ENCODE data around the gene QRFP. TPM values are rescaled to one million over a fixed set of nuclear protein-coding genes. Genes with fewer than 3 reads are reported as not detected.
A peak's percentile ranks its signal among the peaks of the same experiment; 100 is the strongest.

Gene QRFP
- total RNA-seq, 6 experiments from 2014 or later = not detected

DNA sequence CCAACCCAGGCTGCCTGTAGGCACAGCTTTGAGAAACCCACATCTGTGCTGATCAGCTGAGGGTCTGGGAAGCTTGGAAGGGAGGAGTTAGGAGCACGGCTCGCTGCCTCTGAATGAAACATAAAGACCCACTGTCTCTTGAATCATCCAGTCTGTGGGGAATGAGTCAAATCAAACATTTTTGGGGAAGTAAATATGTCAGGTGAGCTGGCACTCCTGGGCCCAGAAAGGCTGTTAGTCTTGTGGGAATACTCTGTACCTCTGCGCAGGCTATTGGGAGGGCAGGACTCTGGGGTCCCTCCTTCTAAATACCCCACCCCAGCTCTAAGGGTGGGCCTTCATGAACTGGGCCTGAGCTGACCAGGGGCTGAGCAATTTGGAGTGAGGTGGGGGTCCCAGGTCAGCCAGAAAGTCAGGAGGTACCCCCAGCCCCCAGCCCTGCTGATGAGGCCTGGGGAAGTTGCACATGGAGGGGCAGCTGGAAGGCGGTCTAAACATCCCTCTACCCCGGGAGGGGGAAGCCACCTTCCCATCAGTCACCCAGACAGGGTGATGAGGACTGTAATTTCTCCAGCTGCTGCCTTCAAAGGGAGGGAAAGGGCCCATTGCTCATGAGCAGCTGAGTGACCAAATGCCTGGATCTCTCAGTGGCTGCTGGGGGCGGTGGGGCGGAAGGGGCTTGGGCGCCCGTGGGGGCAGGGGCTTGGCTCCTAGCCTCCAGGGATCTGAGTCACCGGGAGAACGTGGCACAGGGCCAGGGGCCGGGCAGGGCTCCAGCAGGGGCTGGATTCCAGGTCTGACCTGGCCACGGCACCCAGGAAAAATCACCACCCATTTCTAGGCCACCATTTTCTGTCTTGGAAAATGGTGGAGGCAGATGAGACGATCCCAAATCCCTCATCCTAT is 31.6 kb upstream of the QRFP start:
- H3K4me1 Mint-ChIP-seq (ENCODE audit: low read depth) = peaks cover 36% of the 10 kb centered on the region
- H3K36me3 Mint-ChIP-seq (ENCODE audit: low read depth) = no peaks in the 10 kb centered on the region
- peaks cover 7% of the 10 kb centered on the region for H3K27me3 Mint-ChIP-seq (ENCODE audit: insufficient read depth)
- DNase-seq = peak; percentile 29
- TF ChIP-seq, protein P1, sequence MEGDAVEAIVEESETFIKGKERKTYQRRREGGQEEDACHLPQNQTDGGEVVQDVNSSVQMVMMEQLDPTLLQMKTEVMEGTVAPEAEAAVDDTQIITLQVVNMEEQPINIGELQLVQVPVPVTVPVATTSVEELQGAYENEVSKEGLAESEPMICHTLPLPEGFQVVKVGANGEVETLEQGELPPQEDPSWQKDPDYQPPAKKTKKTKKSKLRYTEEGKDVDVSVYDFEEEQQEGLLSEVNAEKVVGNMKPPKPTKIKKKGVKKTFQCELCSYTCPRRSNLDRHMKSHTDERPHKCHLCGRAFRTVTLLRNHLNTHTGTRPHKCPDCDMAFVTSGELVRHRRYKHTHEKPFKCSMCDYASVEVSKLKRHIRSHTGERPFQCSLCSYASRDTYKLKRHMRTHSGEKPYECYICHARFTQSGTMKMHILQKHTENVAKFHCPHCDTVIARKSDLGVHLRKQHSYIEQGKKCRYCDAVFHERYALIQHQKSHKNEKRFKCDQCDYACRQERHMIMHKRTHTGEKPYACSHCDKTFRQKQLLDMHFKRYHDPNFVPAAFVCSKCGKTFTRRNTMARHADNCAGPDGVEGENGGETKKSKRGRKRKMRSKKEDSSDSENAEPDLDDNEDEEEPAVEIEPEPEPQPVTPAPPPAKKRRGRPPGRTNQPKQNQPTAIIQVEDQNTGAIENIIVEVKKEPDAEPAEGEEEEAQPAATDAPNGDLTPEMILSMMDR (IDR thresholded peaks at IDR 0.05) = no peak
- no peaks in the 10 kb centered on the region for H3K9me3 Mint-ChIP-seq
- peak overlapping the region; percentile 71 for H3K27ac Mint-ChIP-seq
- H3K4me3 Mint-ChIP-seq = peak overlapping the region; percentile 47; the same call in 1 of the 2 replicates

DNA sequence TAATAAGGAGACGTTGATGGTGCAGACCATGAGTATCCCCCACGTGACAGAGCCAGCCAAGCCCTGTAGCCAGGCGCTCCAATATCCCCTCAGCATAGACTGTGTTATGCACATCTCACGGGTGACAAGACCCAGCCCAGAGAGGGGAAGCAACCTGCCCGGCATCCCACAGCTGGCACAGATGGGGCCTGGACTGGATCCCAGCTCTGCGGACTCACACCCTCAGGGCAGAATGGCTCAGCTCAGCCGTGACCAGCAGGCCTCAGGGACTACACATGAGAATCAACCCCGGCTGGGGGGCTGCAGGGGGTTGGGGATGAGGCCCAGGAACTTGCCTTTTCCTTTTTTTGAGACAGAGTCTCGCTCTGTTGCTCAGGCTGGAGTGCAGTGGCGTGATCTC is 30.7 kb upstream of the QRFP start:
- TF ChIP-seq, protein P1 (IDR thresholded peaks at IDR 0.05) = no peak
- no peaks in the 10 kb centered on the region for H3K36me3 Mint-ChIP-seq (ENCODE audit: low read depth)

DNA sequence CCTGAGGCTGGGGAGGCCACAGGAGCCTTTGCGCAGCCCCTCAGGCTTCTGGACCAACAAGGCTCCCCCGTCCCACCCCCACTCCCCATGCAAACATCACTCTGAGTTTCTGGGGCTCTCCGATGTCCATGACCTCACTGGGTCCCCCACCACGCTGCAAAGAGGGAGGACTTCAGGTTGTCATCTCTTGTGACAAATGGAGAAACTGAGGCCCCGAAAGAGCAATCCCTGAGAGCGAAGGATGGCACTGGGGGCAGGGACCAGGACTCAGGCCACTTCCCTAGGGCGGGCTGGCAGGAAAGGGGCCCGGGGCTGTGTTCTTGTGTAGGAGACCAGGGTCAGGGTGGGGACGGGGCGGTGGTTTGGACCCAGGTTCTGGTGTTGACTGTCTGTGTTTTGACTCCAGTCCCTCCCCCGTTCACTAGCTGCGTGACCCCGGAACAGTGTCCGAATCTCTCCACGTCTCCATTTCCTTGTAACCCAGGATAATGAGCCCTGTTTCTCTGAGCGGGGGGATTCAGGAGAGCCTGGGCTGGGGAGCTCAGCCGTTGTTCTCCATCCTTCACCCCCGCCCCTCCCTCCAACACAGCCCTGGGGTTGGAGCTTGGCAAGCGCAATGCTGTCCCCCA is 28.6 kb upstream of the QRFP start:
- TF ChIP-seq, protein P1 (IDR thresholded peaks at IDR 0.05) = no peak
- peaks cover 15% of the 10 kb centered on the region for H3K4me1 Mint-ChIP-seq (ENCODE audit: low read depth)

More for the DNA sequence above, 30.7 kb upstream of the QRFP start:
- no peaks in the 10 kb centered on the region for H3K9me3 Mint-ChIP-seq
- peaks cover 27% of the 10 kb centered on the region for H3K4me1 Mint-ChIP-seq (ENCODE audit: low read depth)
- H3K27ac Mint-ChIP-seq = no peak overlapping the region
- peaks cover 12% of the 10 kb centered on the region for H3K27me3 Mint-ChIP-seq (ENCODE audit: insufficient read depth)
- H3K4me3 Mint-ChIP-seq = no peak overlapping the region
- DNase-seq = peak; percentile 26

DNA sequence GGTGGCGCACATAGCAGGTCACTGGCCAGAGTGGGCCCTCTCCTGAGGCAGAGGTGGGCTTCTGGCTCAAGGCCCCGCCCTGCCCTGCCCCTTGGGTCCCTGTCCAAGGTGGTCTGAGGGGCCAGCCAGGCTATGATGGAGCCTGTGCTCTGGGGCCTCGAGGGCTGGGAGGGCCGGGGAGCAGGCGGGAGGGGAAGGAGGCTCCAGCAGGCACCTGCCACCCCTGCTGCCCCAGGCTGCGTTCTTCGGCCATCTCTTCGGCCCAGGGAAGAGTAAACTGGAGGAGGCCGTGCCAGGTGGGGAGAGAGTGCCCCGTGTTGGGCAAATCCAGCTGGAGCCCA is 27.8 kb upstream of the QRFP start:
- no peaks in the 10 kb centered on the region for H3K36me3 Mint-ChIP-seq (ENCODE audit: low read depth)
- H3K9me3 Mint-ChIP-seq = no peaks in the 10 kb centered on the region
- H3K27ac Mint-ChIP-seq = no peak overlapping the region
- TF ChIP-seq, protein P1 (IDR thresholded peaks at IDR 0.05) = no peak
- peaks cover 21% of the 10 kb centered on the region for H3K27me3 Mint-ChIP-seq (ENCODE audit: insufficient read depth)
- DNase-seq = no peak
- H3K4me1 Mint-ChIP-seq (ENCODE audit: low read depth) = peaks cover 15% of the 10 kb centered on the region
- no peak overlapping the region for H3K4me3 Mint-ChIP-seq

More for the DNA sequence above, 28.6 kb upstream of the QRFP start:
- H3K36me3 Mint-ChIP-seq (ENCODE audit: low read depth) = no peaks in the 10 kb centered on the region
- DNase-seq = no peak
- H3K9me3 Mint-ChIP-seq = no peaks in the 10 kb centered on the region
- no peak overlapping the region for H3K4me3 Mint-ChIP-seq
- H3K27me3 Mint-ChIP-seq (ENCODE audit: insufficient read depth) = peaks cover 20% of the 10 kb centered on the region
- H3K27ac Mint-ChIP-seq = no peak overlapping the region

DNA sequence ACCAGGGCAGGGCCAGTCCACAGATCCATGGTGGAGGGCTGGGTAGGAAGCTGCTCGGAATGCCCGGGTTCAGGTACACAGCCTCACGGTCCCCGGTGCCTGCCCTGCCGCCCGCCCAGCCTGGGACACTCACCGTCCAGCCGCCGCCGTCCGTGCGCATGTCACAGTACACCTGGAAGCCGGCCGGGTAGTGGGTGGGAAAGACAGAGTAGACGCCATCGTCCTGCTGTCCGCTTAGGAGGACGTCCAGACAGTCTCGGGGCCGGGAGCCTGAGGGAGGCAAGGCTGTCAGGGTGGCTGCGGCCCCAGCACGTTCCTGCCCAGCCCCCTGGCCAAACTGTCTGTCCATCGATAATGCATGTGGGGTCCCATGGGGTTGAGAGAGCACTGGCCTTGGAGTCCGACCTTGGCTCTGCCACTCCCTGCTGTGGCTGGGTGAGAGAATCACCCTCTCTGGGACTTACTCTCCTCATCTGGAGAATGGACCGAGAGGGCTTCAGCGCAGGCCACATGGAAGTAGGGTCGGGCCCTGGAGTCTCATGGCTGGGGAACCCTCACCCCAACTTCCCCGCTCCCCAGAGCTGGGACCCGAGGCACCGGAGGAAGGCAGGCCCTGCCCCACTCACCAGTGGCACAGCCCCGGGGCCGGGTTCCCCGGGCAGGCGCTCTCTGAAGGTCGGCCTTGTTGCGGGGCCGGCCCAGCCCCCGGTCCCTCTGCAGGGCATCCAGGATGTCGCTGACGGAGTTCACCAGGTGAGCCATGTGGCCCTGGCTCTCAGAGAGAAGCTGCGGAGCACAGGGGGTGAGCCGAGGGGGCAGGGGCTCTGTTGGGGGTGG is 27.2 kb upstream of the QRFP start:
- H3K4me1 Mint-ChIP-seq (ENCODE audit: low read depth) = peaks cover 13% of the 10 kb centered on the region
- no peaks in the 10 kb centered on the region for H3K9me3 Mint-ChIP-seq
- TF ChIP-seq, protein P1 (IDR thresholded peaks at IDR 0.05) = no peak
- no peak overlapping the region for H3K27ac Mint-ChIP-seq
- DNase-seq = no peak
- peaks cover 25% of the 10 kb centered on the region for H3K27me3 Mint-ChIP-seq (ENCODE audit: insufficient read depth)
- no peak overlapping the region for H3K4me3 Mint-ChIP-seq
- no peaks in the 10 kb centered on the region for H3K36me3 Mint-ChIP-seq (ENCODE audit: low read depth)
